Gastroesophageal sphincter (tissue), 4 donors: ENCODE results near the gene CAMK1G. TPM values are rescaled to one million over a fixed set of nuclear protein-coding genes. Genes with fewer than 3 reads are reported as not detected.

Source experiments
- ATAC-seq: fragments of 150-250 bp; one replicate; pipeline ENCODE4 v1.9.1; 2016; ENCODE audit warnings: mild to moderate bottlenecking, moderate library complexity
- H3K27ac ChIP-seq, 4 donors: fragments of 200-600 bp; sonication (generic) in 3 of 4; 1 replicate in 3 of 4; 2 replicates in 1 of 4; pipeline ENCODE4 v1.5.1; 2016 to 2019
- H3K27me3 ChIP-seq: fragments of 200-600 bp; sonication (generic); one replicate; pipeline ENCODE4 v1.5.1; 2019
- H3K36me3 ChIP-seq, 2 donors: fragments of 200-600 bp; sonication (generic); one replicate each; pipeline ENCODE4 v1.5.1; 2019; ENCODE audit warnings: control low read depth in 1 of 2
- H3K4me1 ChIP-seq, 3 donors: fragments of 200-600 bp; sonication (generic); 1 replicate in 2 of 3; 2 replicates in 1 of 3; pipeline ENCODE4 v1.5.1; 2016 to 2019; ENCODE audit warnings: control low read depth in 2 of 3
- H3K4me3 ChIP-seq, 2 donors: fragments of 200-600 bp; sonication (generic); one replicate each; pipeline ENCODE4 v1.5.1; 2019; ENCODE audit warnings: mild to moderate bottlenecking in 1 of 2, moderate library complexity in 1 of 2
- H3K9me3 ChIP-seq, 3 donors: fragments of 200-600 bp; sonication (generic); one replicate each; pipeline ENCODE4 v1.5.1; 2017 to 2019; ENCODE audit warnings: control low read depth in 2 of 3
- EP300 ChIP-seq: sonication (generic); formaldehyde crosslinking; IDR thresholded peaks from one replicate; pipeline ENCODE4 v1.6.1; 2017; ENCODE audit warnings: antibody characterized with exemption, mild to moderate bottlenecking
- POLR2A ChIP-seq, 2 donors: fragments of 450-650 bp; IDR thresholded peaks; one replicate each; pipeline ENCODE4 v1.6.1; 2017; ENCODE audit warnings: antibody characterized with exemption in 2 of 2, mild to moderate bottlenecking in 2 of 2, moderate library complexity in 1 of 2
- POLR2AphosphoS5 ChIP-seq: sonication (generic); formaldehyde crosslinking; IDR thresholded peaks from one replicate; pipeline ENCODE4 v1.6.1; 2017; ENCODE audit warnings: antibody characterized with exemption
- WGBS, 2 donors: methylation state at CpG; one replicate each; pipeline ENCODE4 v1.1.5; 2018; ENCODE audit warnings: low coverage in 1 of 2; 5-methylcytosine and 5-hydroxymethylcytosine counted together
- total RNA-seq, 4 donors: library from RNA; depleted of rRNA; stranded (reverse); fragments of >200 nt; gene quantifications; one replicate each; pipeline ENCODE4 v1.1.0, GENCODE V29; 2016
- TF ChIP-seq, protein P1 (sequence below), 4 experiments: fragments of 200-600 bp in 2 of 4; fragments of 450-650 bp in 2 of 4; sonication (generic) in 1 of 4; IDR thresholded peaks; one replicate each; pipeline ENCODE4 v1.5.1; 2017 to 2019; ENCODE audit warnings: antibody characterized with exemption in 4 of 4, mild to moderate bottlenecking in 2 of 4, moderate library complexity in 2 of 4

CAMK1G gene
- total RNA-seq, 4 donors from 2014 or later = 0.19 to 6.8 (median 0.84) TPM

DNA sequence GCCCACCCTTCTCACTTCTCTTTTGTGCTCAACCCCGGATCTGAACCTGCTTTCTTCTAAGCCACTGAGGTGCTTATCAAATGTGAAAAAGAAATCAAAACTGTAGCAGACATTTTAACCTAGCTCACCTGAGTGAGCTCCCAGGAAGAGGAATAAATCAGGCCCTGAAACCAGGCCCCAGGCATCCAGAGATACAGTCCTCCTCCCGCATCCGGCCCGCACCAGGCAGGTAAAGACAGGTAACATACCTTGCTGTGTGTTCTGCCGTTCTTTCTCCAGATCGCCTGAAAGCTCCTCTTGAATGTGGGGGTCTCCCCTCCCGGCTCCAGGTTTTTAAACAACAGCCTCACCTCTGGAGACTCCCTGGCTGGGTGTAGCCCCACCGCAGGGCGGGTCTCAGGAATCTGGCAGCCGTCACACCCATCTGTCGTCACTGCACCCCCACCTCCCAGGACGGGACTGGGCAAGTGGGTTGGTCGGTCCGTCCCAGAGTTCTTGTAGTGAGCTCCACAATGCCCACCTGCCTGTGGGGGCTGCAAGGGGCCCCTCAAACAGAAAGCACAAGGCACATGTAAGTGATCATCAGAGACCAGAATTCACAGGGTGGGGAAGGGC is 68.7 kb downstream of the CAMK1G start, which contains the start of gene LAMB3:
Gene LAMB3, minus strand, starts transcription at position 305 of the 615 bp plus-strand sequence. CDS start 1,481 bp downstream, outside the sequence.
- no peak within 1 kb of the TSS for H3K27ac ChIP-seq
- H3K4me1 ChIP-seq = peaks cover 0 to 53% (median 11%) of the 10 kb centered on the region in 3 donors
- H3K36me3 ChIP-seq = no peaks in the 10 kb centered on the region
- H3K27me3 ChIP-seq = no peaks in the 10 kb centered on the region
- no peaks in the 10 kb centered on the region for H3K9me3 ChIP-seq
- ATAC-seq = no peak
- 80 to 100% methylated on average over 1 to 2 of the region's 14 CpGs for WGBS, 2 donors
- H3K4me3 ChIP-seq = no peak within 1 kb of the TSS
- TF ChIP-seq POLR2AphosphoS5 (no peak), POLR2A (IDR thresholded peaks at IDR 0.05) (no peak), EP300 (no peak)
- TF ChIP-seq, protein P1, sequence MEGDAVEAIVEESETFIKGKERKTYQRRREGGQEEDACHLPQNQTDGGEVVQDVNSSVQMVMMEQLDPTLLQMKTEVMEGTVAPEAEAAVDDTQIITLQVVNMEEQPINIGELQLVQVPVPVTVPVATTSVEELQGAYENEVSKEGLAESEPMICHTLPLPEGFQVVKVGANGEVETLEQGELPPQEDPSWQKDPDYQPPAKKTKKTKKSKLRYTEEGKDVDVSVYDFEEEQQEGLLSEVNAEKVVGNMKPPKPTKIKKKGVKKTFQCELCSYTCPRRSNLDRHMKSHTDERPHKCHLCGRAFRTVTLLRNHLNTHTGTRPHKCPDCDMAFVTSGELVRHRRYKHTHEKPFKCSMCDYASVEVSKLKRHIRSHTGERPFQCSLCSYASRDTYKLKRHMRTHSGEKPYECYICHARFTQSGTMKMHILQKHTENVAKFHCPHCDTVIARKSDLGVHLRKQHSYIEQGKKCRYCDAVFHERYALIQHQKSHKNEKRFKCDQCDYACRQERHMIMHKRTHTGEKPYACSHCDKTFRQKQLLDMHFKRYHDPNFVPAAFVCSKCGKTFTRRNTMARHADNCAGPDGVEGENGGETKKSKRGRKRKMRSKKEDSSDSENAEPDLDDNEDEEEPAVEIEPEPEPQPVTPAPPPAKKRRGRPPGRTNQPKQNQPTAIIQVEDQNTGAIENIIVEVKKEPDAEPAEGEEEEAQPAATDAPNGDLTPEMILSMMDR (IDR thresholded peaks at IDR 0.05) = no peak

DNA sequence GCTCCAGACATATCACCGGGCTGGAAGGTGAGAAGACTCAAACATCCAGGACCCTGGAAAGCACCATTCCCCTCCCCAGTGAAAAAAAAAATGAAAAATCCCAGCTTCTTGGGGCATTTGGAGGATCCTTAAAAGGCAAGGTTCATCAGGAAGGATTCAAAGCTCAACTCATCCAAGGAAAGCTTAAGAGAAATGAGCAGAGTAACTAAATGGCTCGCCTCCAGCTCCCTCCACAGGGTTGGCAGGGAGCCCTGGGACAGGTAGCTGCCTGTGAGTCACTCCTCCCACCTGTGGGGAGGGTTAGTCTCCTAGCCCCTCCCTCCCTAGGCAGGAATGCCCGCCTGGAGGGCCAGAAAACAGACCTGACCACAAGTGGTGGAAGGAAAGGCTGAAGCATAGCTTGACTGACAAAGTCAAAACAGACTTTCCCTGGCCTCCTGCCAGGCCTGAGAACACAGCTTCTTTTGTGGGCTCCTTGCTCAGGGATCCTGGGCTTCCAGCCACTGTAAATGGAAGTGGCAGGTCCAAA is 69.4 kb downstream of the CAMK1G start:
- WGBS, 2 donors = 60 to 100% methylated on average over 1 to 3 of the region's 3 CpGs

DNA sequence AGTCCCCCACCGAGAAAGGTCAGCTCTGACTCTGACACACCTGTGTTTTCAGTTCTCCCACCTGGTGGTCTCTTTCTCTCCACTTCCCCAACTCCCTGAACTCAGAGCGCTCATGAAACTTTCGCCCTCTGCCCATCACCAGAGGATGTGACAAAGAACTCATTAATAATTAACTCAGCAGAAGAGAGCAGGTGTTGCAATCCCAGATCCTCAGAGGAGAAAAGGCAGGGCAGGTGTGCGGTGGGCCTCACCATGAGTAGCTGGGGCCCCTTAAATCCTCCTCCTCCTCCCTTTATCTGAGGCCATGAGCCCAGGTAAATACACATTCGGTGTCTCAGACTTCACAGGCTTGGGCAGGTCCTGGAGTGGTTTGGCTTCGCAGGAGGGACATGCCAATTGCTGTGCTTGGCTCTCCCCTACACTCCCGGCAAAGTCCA is 70.4 kb downstream of the CAMK1G start:
- no peak overlapping the region for H3K27ac ChIP-seq
- no peaks in the 10 kb centered on the region for H3K9me3 ChIP-seq
- WGBS, 2 donors = 83 to 84% methylated on average over 1 to 5 of the region's 7 CpGs
- H3K4me1 ChIP-seq = peaks cover 0 to 42% (median 11%) of the 10 kb centered on the region in 3 donors
- ATAC-seq = no peak
- H3K4me3 ChIP-seq = no peak overlapping the region
- no peaks in the 10 kb centered on the region for H3K36me3 ChIP-seq
- H3K27me3 ChIP-seq = no peaks in the 10 kb centered on the region
- TF ChIP-seq POLR2AphosphoS5 (no peak), EP300 (no peak), POLR2A (IDR thresholded peaks at IDR 0.05) (no peak)
- TF ChIP-seq, protein P1 (IDR thresholded peaks at IDR 0.05) = no peak

More for the DNA sequence above, 69.4 kb downstream of the CAMK1G start:
- Histone ChIP-seq H3K27me3 (no peaks in the 10 kb centered on the region), H3K4me3 (no peak overlapping the region), H3K4me1 (peaks cover 0 to 52% (median 11%) of the 10 kb centered on the region in 3 donors), H3K9me3 (no peaks in the 10 kb centered on the region), H3K27ac (no peak overlapping the region), H3K36me3 (no peaks in the 10 kb centered on the region)
- TF ChIP-seq, protein P1 (IDR thresholded peaks at IDR 0.05) = no peak
- no peak for TF ChIP-seq POLR2A (IDR thresholded peaks at IDR 0.05)
- TF ChIP-seq POLR2AphosphoS5 = no peak
- no peak for ATAC-seq

DNA sequence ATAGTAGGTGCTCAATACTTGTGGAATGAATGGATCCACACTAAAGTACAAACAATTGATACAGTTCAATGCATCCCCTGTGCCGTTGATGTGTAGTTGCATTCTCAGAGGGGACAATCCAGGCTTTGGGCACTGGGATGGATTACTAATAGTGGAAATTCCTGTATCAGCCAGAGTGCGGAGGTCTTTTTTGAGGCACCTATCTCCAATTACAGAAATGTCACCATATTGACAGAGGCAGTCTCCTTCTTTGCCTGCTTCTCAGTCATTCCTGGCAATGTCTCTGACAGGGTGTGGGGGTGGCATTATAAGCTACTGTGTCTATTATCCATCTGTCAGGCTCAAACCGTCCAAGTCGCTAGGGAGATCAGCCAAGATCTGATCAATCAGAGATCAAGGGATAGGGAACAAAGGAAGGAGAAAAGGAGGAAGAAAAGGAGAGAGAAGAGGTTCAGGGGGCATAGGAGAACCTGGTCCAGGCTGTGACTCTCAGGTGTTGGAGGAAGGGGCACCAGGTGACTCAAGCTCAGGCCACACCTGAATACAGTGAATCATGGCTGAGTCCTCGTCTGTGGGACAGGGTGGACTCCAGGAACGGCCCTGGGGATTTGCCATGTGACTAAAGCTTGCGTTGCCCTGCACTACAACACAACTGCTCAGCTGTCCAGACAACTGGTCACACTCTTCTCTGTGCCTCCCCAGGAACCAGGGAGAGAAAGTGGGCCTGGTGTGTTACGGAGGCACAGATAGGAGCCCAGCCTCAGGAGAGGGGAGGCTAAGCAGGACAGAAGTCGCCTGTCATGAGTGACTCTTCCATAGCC is 72.1 kb downstream of the CAMK1G start:
- H3K36me3 ChIP-seq = no peaks in the 10 kb centered on the region
- TF ChIP-seq, protein P1 (IDR thresholded peaks at IDR 0.05) = no peak
- TF ChIP-seq POLR2AphosphoS5 = no peak
- no peak overlapping the region for H3K27ac ChIP-seq
- WGBS, 2 donors = 82 to 86% methylated on average over 6 to 7 of the region's 9 CpGs
- no peak for ATAC-seq
- no peaks in the 10 kb centered on the region for H3K27me3 ChIP-seq
- no peaks in the 10 kb centered on the region for H3K9me3 ChIP-seq
- H3K4me1 ChIP-seq = peaks cover 0 to 28% (median 8%) of the 10 kb centered on the region in 3 donors
- H3K4me3 ChIP-seq = no peak overlapping the region
